Mesenchymal stem cell (in vitro differentiated cells and primary cell): ENCODE data around the gene ASPA.

ENCODE experiments used
- DNase-seq: peaks from one replicate; pipeline ENCODE4 v3.0.0-alpha.2; 2013
- H2AFZ ChIP-seq: one replicate; pipeline ENCODE4 v1.6.1; 2013; ENCODE audit warnings: low read depth, mild to moderate bottlenecking, control low read depth, inconsistent platforms, low read length, moderate library complexity
- H2AK5ac ChIP-seq: 2 replicates; pipeline ENCODE4 v1.6.1; 2013; ENCODE audit warnings: low read length, moderate library complexity, mild to moderate bottlenecking, inconsistent platforms; ENCODE audit not compliant: severe bottlenecking
- H2BK120ac ChIP-seq: one replicate; pipeline ENCODE4 v1.6.1; 2013; ENCODE audit warnings: low read depth, mild to moderate bottlenecking, inconsistent platforms, low read length, moderate library complexity
- H2BK12ac ChIP-seq, 2 experiments: one replicate each; pipeline ENCODE4 v1.6.1; 2013; ENCODE audit warnings: inconsistent platforms in 2 of 2, low read length in 2 of 2, mild to moderate bottlenecking in 2 of 2, moderate library complexity in 2 of 2, control low read depth in 1 of 2
- H2BK15ac ChIP-seq: one replicate; pipeline ENCODE4 v1.6.1; 2013; ENCODE audit warnings: mild to moderate bottlenecking, low read depth, inconsistent platforms; ENCODE audit not compliant: poor library complexity, severe bottlenecking
- H2BK5ac ChIP-seq: 2 replicates; pipeline ENCODE4 v1.6.1; 2013; ENCODE audit warnings: low read depth, mild to moderate bottlenecking, low read length, control low read depth, inconsistent platforms; ENCODE audit not compliant: poor library complexity, severe bottlenecking
- H3K14ac ChIP-seq, 2 experiments: one replicate each; pipeline ENCODE4 v1.6.1; 2013; ENCODE audit warnings: inconsistent platforms in 2 of 2, low read length in 2 of 2, control low read depth in 1 of 2, mild to moderate bottlenecking in 1 of 2, moderate library complexity in 1 of 2
- H3K18ac ChIP-seq, 2 experiments: one replicate each; pipeline ENCODE4 v1.6.1; 2013; ENCODE audit warnings: inconsistent platforms in 2 of 2, low read length in 2 of 2, control low read depth in 1 of 2, low read depth in 1 of 2, mild to moderate bottlenecking in 1 of 2
- H3K23ac ChIP-seq, 2 experiments: one replicate each; pipeline ENCODE4 v1.6.1; 2013; ENCODE audit warnings: inconsistent platforms in 2 of 2, low read length in 2 of 2, mild to moderate bottlenecking in 2 of 2, moderate library complexity in 2 of 2, control low read depth in 1 of 2
- H3K27ac ChIP-seq: 2 replicates; pipeline ENCODE4 v1.5.1; 2013; ENCODE audit warnings: mild to moderate bottlenecking, moderate library complexity, low read length, control low read depth, inconsistent platforms; ENCODE audit not compliant: poor library complexity, severe bottlenecking
- H3K27me3 ChIP-seq, 2 experiments: 2 replicates each; pipeline versions ENCODE4 v1.6.1 to v1.7.0; 2013; ENCODE audit warnings: low read length in 2 of 2, mild to moderate bottlenecking in 2 of 2, moderate library complexity in 2 of 2, control low read depth in 1 of 2, inconsistent platforms in 1 of 2; ENCODE audit not compliant: control insufficient read depth in 1 of 2, insufficient read depth in 1 of 2
- H3K36me3 ChIP-seq, 2 experiments: 2 replicates each; pipeline versions ENCODE4 v1.6.1 to v1.7.0; 2013; ENCODE audit warnings: low read length in 2 of 2, control low read depth in 1 of 2, inconsistent platforms in 1 of 2, low read depth in 1 of 2, mild to moderate bottlenecking in 1 of 2; ENCODE audit not compliant: insufficient read depth in 2 of 2, control insufficient read depth in 1 of 2
- H3K4ac ChIP-seq, 2 experiments: one replicate each; pipeline ENCODE4 v1.6.1; 2013; ENCODE audit warnings: inconsistent platforms in 2 of 2, low read length in 2 of 2, mild to moderate bottlenecking in 2 of 2, moderate library complexity in 2 of 2, control low read depth in 1 of 2, low read depth in 1 of 2
- H3K4me1 ChIP-seq: 2 replicates; pipeline ENCODE4 v1.6.1; 2013; ENCODE audit warnings: low read depth, low read length, control low read depth; ENCODE audit not compliant: control insufficient read depth, insufficient read depth
- H3K4me2 ChIP-seq: 2 replicates; pipeline ENCODE4 v1.6.1; 2013; ENCODE audit warnings: low read length, mild to moderate bottlenecking, inconsistent platforms; ENCODE audit not compliant: poor library complexity, severe bottlenecking
- H3K4me3 ChIP-seq, 2 experiments: 2 replicates each; pipeline versions ENCODE4 v1.5.1 to v1.7.0; 2013; ENCODE audit warnings: low read length in 2 of 2, mild to moderate bottlenecking in 2 of 2, control low read depth in 1 of 2, low read depth in 1 of 2; ENCODE audit not compliant: insufficient read depth in 1 of 2
- H3K79me1 ChIP-seq: replicated peaks from 2 replicates; pipeline ENCODE4 v1.6.1; 2013; ENCODE audit warnings: mild to moderate bottlenecking, control low read depth, low read length, inconsistent platforms; ENCODE audit not compliant: poor library complexity, severe bottlenecking
- H3K9ac ChIP-seq: 2 replicates; pipeline ENCODE4 v1.7.0; 2013; ENCODE audit warnings: mild to moderate bottlenecking, low read length, moderate library complexity
- H3K9me3 ChIP-seq: 2 replicates; pipeline ENCODE4 v1.7.0; 2013; ENCODE audit warnings: mild to moderate bottlenecking, low read length; ENCODE audit not compliant: control insufficient read depth
- H4K8ac ChIP-seq: one replicate; pipeline ENCODE4 v1.6.1; 2013; ENCODE audit warnings: inconsistent platforms, mild to moderate bottlenecking, low read length, moderate library complexity
- H4K91ac ChIP-seq: one replicate; pipeline ENCODE4 v1.6.1; 2013; ENCODE audit warnings: mild to moderate bottlenecking, low read length, inconsistent platforms
- WGBS: methylation state at CpG from one replicate; pipeline ENCODE4 v1.1.7; 2013; ENCODE audit warnings: mixed read lengths; 5-methylcytosine and 5-hydroxymethylcytosine counted together

The ASPA gene

DNA sequence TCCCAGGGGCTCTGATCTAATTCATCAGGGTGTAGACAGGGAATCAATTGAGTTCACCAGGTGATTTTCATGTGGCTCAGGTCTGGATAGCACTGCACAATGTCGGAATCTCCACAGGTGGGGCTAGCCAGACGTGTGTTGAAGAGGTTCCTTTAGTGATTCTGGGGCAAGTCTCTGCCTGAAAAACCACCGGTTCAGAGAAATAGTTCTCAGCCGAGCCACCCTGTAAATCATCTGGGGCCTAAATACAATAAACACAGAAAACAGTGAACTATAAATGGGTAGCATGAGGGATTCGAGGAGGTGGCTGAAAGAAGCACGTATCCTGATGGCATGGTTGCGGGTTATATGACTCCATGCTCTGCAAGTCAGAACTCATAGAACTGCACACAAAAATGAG is 21.3 kb downstream of the ASPA start:
- H2BK12ac ChIP-seq: no peak overlapping the region
- no peak overlapping the region for H3K23ac ChIP-seq
- H3K4me1 ChIP-seq: no peaks in the 10 kb centered on the region
- H4K8ac ChIP-seq: no peak overlapping the region
- no peak overlapping the region for H4K91ac ChIP-seq
- no peaks in the 10 kb centered on the region for H3K36me3 ChIP-seq
- H2BK120ac ChIP-seq: no peak overlapping the region
- no peak overlapping the region for H2BK5ac ChIP-seq
- H3K18ac ChIP-seq: no peak overlapping the region
- H3K27me3 ChIP-seq: no peaks in the 10 kb centered on the region
- H3K4me3 ChIP-seq: no peak overlapping the region
- no peak overlapping the region for H3K4ac ChIP-seq
- H2AFZ ChIP-seq: no peak overlapping the region
- DNase-seq: no peak
- no peak overlapping the region for H3K27ac ChIP-seq
- WGBS: 60% methylated on average over 1 of the region's 7 CpGs
- H3K14ac ChIP-seq: no peak overlapping the region
- H3K9me3 ChIP-seq: peaks cover 15% of the 10 kb centered on the region
- H2BK15ac ChIP-seq: no peak overlapping the region
- H2AK5ac ChIP-seq: no peak overlapping the region
- no peak overlapping the region for H3K9ac ChIP-seq
- no peaks in the 10 kb centered on the region for H3K79me1 ChIP-seq
- H3K4me2 ChIP-seq: no peak overlapping the region

DNA sequence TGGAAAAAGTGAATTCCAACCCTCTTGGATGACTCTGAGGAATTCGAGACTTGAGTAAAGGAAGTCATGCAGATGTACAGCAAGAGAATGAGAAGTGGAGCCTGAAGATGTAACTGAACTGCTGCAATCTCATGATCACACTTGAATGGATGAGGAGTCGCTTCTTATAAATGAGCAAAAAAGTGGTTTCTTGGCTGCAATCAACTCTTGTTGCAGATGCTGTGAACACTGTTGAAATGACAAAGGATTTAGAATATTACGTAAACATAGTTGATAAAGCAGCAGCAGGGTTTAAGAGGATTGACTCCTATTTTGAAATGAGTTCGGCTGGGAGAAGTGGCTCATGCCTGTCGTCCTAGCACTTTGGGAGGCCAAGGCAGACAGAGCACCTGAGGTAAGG is 25.5 kb downstream of the ASPA start:
- H3K27ac ChIP-seq: no peak overlapping the region
- H3K4me1 ChIP-seq: no peaks in the 10 kb centered on the region
- H2BK120ac ChIP-seq: no peak overlapping the region
- no peak overlapping the region for H3K4me3 ChIP-seq
- H2BK5ac ChIP-seq: no peak overlapping the region
- H4K8ac ChIP-seq: no peak overlapping the region
- H4K91ac ChIP-seq: no peak overlapping the region
- WGBS: 69% methylated on average over 5 of the region's 5 CpGs
- no peaks in the 10 kb centered on the region for H3K79me1 ChIP-seq
- no peak overlapping the region for H2AFZ ChIP-seq
- no peak overlapping the region for H3K14ac ChIP-seq
- peaks cover 11% of the 10 kb centered on the region for H3K9me3 ChIP-seq
- H2AK5ac ChIP-seq: no peak overlapping the region
- H3K23ac ChIP-seq: no peak overlapping the region
- no peak overlapping the region for H3K18ac ChIP-seq
- H3K4ac ChIP-seq: no peak overlapping the region
- H3K4me2 ChIP-seq: no peak overlapping the region
- no peak overlapping the region for H2BK15ac ChIP-seq
- H3K9ac ChIP-seq: no peak overlapping the region
- no peaks in the 10 kb centered on the region for H3K36me3 ChIP-seq
- H2BK12ac ChIP-seq: no peak overlapping the region
- H3K27me3 ChIP-seq: no peaks in the 10 kb centered on the region
- DNase-seq: no peak

DNA sequence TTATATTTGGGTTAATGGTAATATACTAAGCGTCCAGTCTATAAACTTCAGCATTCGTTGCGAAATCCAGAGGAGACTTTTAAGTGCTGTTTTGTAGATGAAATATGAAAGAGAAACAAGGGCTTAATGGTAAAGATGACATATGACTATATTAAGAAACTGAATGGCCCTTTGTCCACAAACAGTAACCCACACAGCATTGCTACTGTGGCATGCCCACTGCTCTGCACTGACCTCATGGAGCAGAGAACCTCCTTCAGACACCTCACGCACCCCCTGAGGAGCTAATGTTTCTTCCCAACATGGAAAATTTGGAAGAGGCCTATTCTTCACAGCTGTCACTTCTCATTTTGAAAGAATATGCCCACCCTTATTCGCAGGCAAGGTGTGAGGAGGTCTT is 26.7 kb downstream of the ASPA start:
- H3K9me3 ChIP-seq: peaks cover 11% of the 10 kb centered on the region
- H3K79me1 ChIP-seq: no peaks in the 10 kb centered on the region
- H3K27me3 ChIP-seq: no peaks in the 10 kb centered on the region
- H4K91ac ChIP-seq: no peak overlapping the region
- no peak overlapping the region for H2BK5ac ChIP-seq
- H2AK5ac ChIP-seq: no peak overlapping the region
- H2BK15ac ChIP-seq: no peak overlapping the region
- no peak overlapping the region for H2BK12ac ChIP-seq
- no peak overlapping the region for H3K27ac ChIP-seq
- H3K36me3 ChIP-seq: no peaks in the 10 kb centered on the region
- WGBS: 93% methylated on average over 4 of the region's 5 CpGs
- H3K4me3 ChIP-seq: no peak overlapping the region
- H2AFZ ChIP-seq: no peak overlapping the region
- H3K4me1 ChIP-seq: no peaks in the 10 kb centered on the region
- H3K18ac ChIP-seq: no peak overlapping the region
- H3K4me2 ChIP-seq: no peak overlapping the region
- no peak overlapping the region for H4K8ac ChIP-seq
- no peak overlapping the region for H2BK120ac ChIP-seq
- no peak overlapping the region for H3K14ac ChIP-seq
- H3K4ac ChIP-seq: no peak overlapping the region
- no peak overlapping the region for H3K23ac ChIP-seq
- H3K9ac ChIP-seq: no peak overlapping the region
- DNase-seq: no peak

DNA sequence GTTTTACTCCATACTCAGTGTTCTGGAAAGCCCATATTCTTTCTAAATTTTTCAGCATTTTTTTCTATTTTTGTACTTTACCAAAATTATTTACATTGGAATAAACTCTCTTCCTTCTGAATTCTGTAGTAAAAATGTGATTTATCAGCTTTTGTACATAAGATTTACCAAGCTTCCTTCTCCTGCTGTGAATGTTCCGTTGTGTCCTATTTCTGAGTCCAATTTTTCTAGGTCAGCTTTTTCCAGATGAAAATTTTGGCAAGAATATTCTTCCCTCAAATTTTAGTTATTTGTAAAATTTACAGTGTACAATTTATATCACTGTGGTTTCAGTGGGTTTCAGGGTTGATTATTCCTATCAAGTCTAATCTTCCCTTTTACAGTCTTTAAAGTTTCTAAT is 27.5 kb downstream of the ASPA start:
- H3K4me1 ChIP-seq: no peaks in the 10 kb centered on the region
- H3K27ac ChIP-seq: no peak overlapping the region
- H3K27me3 ChIP-seq: no peaks in the 10 kb centered on the region
- H2BK5ac ChIP-seq: no peak overlapping the region
- no peak overlapping the region for H4K91ac ChIP-seq
- H3K4me2 ChIP-seq: no peak overlapping the region
- peaks cover 11% of the 10 kb centered on the region for H3K9me3 ChIP-seq
- no peak overlapping the region for H2BK12ac ChIP-seq
- H3K79me1 ChIP-seq: no peaks in the 10 kb centered on the region
- no peak overlapping the region for H3K9ac ChIP-seq
- H4K8ac ChIP-seq: no peak overlapping the region
- H3K23ac ChIP-seq: no peak overlapping the region
- H3K4me3 ChIP-seq: no peak overlapping the region
- no peak overlapping the region for H3K18ac ChIP-seq
- H3K36me3 ChIP-seq: no peaks in the 10 kb centered on the region
- no peak overlapping the region for H2AFZ ChIP-seq
- no CpG with 5 or more reads among the region's 1 CpG for WGBS
- DNase-seq: no peak
- H3K4ac ChIP-seq: no peak overlapping the region
- H3K14ac ChIP-seq: no peak overlapping the region
- H2BK15ac ChIP-seq: no peak overlapping the region
- H2AK5ac ChIP-seq: no peak overlapping the region
- no peak overlapping the region for H2BK120ac ChIP-seq
